ENCODE measurements around the gene GCK.
"Not testable (repeated sequence)": the region's sequence is repeated elsewhere in the genome, so short reads cannot be mapped to it uniquely, and the experiment has no call there.

The GCK gene

DNA sequence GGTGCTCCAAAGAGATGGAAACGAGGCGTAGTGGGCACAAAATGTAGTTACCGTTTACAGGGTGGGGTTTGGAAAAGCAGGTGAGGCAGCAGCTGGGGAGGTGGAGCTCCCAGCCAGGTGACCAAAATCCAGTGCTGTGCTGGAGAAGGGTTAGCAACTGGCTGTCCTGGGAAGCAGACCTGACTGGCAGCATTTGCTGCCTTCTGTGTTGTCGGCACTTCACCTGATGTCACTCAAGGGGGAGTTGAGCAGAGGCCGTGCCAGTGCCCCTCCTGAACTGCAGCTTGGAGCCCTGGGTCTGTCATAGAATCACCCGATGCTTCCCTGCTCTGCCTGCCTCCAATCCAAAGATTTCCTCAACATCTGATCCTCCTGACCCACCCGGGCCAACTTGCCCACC is 12.8 kb downstream of the GCK start:
- DNase-seq, result no peak

DNA sequence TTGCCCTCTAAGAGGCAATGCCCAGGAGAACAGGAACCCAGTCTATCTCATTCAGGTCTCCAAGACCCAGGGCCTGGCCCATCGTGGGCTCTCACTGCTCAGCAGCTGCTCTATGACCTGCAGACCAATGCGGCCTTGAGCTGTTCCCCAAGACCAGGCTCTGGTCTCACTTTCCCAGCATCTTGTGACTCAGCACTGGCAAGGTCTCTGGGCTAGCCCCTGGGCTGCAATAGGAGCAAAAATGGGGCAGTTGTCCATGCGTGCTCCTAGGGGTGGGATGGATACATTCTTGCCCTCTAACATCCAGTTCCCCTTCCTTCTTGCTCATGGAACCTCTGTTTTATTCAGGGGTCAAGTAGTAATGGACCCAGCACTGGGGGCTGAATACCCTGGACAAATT is 13.5 kb downstream of the GCK start:
- no peak for DNase-seq

DNA sequence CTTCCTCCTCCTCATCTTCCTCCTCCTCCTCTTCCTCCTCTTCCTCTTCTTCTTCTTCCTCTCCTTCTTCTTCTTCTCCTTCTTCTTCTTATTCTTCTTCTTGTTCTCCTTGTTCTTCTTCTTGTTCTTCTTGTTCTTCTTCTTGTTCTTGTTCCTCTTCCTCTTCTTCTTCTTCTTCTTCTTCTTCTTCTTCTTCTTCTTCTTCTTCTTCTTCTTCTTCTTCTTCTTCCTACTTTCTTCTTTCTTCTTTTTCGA is 14.6 kb downstream of the GCK start:
- not testable (repeated sequence) for DNase-seq

DNA sequence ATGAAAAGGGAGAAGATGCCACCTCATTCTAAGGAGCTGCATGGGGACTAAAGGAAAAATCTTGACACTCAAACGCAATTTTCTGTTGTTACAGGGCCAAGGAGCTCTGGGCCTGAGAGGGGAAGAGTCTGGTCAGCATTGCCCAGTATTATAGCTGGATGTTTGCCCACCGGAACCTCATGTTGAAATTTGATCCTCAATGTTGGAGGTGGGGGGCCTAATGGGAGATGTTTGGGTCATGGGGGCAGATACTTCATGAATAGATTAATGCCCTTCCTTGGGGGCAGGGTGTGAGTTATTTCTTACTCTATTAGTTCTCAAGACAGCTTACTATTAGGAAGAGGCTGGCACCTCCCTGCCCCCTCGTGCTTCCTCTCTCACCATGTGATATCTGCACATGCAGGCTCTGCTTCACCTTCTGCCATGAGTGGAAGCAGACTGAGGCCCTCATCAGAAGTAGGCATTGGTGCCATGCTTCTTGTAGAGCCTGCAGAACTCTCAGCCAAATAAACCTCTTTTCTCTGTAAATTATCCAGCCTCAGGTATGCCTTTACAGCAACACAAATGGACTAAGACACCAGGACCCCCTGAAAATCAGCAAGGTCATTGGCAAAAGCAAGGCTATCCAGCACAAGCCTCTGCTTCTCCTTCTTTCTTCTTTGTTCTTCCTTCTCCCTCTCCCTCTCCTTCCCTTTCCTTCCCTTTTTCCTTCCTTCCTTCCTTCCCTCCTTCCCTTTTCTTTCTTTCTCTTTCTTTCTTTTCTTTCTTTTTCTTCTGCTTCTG is 15.1 kb downstream of the GCK start:
- DNase-seq, result no peak

DNA sequence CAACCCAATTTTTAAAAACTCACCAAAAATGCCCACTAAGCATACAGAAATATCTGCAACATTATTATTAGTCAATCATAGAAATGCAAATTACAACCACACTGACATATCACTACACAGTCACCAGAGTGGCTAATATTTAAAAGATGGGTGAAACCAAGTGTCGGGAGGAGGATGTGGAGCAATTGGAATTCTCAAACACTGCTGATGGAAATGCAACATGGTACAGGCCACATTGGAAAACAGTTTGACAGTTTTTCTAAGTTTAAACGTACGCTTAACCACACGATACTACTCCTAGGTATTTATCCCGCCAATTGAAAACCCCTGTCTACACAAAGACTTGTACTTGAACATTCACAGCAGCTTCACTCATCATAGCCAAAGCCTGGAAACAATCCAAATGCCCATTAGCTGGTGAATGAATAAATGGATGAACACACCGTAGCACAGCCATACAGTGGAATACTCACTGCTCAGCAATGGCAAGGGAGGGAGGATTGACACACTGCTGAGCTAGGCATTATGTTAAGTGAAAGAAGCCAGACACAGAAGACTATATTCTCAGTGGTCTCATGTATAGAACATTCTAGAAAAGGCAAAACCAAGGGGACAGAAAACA is 16.3 kb downstream of the GCK start:
- DNase-seq, result no peak

DNA sequence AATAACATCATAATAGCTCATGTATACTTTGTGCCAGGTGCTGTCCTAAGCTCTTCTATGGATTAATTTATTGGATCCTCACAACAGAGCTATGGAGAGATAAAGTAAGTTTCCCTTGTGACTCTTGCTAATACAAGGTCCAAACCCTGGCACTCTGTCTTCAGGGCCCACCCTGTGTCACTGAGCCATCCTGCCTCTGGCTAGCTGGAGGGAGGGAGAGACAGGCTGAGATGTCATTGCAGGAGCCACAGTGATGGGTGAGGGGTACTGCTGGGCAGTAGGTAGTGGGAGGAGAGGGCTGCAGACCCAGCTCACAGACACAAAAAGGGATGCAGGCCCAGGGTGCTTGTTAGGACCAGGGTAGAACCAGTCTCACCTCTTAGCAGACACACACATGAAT is 16.9 kb downstream of the GCK start:
- DNase-seq, result no peak

DNA sequence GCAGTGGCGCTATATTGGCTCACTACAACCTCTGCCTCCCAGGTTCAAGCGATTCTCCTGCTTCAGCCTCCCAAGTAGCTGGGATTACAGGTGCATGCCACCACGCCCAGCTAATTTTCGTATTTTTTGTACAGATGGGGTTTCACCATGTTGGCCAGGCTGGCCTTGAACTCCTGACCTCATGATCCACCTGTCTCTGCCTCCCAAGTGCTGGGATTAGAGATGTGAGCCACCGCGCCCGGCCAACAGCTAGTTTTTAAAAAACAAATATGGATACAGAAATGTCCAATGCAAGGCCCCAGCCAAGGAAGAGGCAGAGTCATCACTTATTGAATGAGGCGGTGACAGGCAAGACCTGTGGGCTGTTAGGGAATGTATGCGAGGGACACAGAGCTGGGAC is 17.3 kb downstream of the GCK start:
- DNase-seq, result not testable (repeated sequence)

DNA sequence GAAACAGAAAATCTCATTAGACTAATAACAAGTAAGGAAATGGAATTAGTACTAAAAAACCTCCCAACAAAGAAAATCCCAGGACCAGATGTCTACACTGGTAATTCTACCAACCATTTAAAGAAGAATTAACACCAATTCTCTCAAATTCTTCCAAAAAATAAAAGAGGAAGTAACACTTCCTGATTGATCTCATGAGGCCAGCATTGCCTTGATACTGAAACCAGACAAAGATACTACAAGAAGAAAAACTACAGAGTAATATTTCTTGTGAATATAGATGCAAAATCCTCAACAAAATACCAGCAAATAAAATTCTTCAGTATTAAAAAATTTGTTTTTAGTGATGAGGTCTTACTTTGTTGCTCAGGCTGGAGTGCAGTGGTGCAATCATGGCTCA is 21.3 kb downstream of the GCK start:
- no peak for DNase-seq

DNA sequence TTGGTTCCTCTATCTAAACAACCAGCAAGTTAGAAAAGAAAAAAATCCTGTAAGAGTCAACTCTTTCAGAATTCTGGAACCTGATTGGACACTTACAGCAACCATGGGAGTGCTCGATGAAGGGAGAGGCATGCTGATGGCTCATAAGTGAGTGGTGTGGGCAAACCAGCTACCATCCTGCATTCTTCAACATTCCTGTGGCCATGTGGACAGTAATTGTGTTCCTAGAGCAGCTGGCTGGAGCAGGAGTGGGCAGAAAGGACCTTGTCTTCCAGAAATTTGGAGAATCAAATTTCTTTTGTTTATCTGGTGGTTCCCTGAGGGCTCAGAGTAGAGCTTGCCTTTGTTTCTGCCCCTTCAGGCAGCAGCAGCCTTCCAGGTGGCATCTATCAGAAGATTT is 25.6 kb downstream of the GCK start:
- no peak for DNase-seq

DNA sequence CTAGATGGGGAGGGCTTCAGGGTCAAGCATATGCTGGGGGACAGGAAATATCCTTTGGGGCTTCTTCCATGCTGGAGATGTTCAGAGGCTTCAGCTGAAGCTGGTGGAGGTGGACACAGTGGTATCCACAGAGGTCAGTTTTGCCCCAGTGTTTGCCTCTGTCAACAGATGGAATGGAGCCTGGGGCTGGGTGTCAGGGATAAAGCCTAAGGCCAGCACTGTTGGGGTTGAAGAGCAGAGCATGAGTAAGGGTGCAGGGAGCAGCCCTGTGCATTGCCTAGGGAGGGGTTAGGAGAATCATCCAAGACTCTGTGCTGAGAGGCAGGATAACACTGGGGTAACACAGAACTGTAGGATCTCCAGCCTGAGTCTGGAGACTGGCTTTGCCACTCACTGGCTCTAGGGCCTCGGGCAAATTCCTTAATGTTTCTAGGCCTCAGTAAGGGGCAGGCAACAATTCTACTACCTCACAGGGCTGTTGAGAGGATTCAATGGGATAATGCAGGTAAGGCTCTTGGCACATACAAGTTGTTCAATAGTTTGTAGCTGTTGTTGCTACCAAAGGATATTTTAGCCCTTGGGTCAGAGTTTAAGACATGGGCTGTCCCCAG is 26.3 kb downstream of the GCK start:
- DNase-seq, result no peak

DNA sequence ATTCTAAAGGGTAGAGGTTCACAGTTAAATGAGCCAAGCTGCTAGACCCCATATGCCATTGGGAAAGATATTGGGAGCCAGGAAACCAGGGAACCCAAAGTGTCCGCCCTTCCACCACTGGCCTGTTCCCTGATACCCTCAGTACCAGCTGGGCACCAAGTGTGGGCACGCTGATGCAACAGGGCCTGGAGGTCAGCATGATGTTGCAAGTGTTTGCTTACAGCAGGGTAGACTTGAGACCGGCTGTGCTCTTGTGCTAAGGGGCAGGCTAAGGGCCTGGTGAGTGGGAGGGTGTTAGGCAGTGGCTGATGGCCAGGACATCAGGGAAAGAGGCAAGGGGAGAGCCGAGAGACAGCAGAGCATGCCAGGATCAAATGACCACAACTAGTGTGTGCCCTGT is 27.1 kb downstream of the GCK start:
- DNase-seq, result no peak

DNA sequence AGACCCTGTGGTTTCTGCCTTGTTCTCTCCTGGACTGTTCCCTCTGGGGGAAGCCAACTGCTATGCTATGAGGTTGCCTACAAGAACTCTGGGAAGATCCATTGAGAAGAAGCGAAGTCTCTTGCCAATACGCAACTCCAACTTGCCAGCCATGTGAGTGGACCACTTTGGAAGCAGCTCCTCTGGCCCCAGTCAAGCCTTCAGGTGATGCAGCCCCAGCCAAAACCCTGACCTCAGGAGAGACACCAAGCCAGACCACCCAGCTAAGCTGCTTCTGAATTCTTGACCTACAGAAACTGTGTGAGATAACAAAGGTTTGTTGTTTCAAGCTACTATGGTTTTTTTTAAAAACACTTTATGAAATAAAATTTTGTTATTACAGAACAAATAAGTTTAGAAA is 27.9 kb downstream of the GCK start:
- no peak for DNase-seq

DNA sequence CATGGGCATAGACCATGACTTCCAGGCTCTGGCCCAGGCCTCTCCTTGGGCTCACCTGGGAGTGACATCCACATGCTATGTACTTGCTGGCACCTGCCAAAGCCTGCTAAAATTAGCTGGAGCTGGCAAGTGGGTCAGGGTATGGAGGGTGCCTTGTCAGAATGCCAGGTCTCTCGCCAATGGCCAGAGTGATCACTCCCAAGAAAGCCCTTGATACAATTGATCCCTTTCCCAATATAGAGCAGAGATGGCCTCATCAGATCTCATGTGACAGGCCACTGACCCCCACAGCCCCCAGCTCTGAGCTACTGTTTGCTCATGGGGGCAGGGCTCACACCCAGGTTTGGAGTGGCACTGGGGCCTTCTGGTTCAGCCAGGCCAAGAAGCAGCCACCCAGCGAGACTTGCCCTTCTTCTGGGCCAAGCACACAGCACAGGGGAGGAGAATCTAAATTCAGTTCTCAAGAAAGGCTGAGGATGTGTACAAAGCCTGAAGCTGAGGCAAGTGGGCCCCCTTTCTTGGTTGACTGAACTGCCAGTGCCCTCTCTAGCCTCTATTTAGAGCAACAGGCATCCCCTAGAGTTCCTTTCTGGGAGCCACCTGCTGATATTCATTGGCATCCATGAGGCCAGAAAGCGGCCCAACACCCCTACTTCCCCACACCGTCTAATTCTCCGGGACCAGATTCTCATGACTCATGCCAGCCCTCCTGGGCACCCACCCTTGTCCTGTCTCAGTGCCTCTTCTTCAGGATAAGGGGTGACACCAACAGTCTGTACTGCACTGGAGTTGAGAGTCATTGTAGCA is 29.2 kb downstream of the GCK start:
- DNase-seq, result no peak

DNA sequence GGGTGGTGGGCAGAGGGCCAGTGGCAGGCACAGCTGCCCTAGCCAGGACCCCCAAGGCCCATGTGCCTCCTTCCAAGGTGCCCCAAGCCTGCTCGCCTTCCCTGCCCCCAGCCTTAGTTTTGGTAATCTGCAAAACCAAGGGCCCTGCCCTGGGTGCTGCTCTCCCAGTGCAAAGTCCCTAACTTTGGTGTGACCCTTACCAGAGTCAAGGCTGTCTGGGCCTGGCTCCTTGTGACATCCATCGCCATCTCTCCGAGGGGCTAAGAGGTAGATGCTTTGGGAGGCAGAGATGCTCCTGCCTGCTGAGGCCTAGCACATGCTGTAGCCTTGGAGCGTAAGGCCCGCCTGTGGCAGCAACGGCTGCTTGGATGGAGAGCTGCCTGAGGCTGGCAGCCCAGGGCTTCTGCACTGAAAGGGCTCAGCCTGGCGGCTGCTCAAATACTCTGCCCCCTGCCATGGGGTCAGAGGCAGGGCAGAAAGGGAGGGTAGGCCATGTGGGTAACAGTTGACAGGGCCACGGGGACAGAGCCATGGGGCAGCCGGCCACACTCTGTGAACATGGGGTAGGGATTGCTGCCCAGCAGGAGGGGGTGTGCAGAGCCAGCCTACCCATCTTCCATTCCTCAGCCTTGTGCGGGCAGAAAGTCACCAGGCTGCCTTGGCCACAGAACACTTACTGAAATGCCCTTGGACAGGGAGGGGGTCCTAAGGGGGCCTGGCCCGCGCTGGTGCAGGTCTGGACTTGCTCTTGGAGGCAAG is 30.2 kb downstream of the GCK start:
- no peak for DNase-seq

DNA sequence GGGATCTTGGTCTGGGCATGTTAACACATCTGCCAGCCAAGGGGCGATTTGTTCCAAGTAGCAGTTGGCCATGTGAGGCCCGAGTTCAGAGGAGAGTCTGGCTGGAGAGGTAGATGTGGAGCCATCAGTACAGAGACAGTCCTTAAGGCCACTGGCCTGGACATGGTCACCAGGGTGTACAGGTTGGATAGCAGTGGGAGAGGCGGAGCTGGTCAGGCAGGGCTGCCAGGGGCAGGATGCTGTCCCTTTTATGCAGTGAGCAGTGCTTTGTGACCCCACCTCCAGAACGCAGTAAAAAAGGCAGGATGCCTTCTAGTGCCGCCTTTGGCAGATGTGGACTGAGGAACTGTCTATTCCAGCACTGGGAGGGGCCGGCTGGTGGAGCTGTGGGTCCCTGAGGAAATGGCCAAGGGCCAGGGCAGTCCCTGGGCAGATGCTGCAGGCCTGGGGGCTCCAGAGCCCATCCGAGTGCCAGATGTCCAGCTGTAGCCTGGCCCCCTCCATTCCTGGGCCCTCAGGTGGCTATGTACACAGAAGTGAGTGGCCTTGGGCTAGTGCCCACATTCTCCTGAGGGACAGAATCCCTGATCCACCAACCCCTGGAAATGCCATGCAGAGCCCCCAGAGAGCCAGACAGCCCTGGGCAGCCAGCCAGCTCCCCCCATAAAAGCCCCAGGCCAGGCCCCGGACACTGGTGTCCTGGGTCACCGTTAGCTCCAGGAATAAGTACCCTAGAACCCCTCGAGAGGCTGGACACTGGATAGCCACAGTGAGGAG is 31.0 kb downstream of the GCK start:
- DNase-seq, result no peak

DNA sequence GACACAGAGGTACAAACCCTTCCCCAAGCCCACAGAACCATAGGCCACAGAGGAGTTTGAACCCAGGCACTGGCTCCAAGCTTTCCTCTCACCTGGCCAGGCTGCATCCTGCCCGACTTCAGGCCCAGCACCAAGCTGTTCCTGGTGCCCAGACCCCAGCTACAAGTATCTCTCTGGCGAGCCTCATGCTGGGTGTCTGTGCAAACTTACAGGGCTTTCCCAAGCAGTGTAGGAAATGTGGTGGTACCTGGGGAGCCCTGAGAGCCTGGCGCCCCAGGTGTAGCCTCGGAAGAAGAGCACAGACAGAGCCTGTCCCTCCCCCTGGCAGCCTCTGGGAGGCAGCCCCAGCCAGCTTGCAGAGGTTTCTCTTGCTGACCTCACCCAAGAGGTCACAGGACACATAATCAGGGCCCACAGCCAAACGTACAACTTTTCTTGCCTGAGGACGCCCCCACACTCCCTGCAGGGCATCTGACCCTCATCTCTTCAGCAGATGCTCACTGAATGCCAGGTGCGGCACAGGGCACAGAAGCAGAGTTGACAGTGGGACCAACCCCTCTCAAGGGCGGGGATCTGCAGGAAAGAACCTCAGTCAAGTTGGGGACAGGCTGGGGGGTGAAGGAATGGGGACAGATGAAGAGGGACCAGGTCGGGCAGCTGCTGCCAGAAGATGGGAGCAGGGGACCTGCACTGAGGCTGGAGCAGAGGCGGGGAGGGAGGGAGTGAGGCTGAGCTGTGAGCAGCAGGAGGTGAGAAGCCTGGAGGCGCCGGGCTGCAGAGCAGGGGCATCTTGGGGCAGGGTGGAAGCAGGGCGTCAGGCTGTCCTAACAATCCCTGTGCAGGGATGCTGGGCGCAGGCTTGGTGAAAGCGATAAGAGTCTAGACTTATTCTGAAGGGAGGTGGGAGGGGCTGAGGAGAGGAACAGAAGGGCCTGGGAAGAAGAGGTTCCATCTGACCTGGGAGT is 31.8 kb downstream of the GCK start:
- DNase-seq, result no peak

DNA sequence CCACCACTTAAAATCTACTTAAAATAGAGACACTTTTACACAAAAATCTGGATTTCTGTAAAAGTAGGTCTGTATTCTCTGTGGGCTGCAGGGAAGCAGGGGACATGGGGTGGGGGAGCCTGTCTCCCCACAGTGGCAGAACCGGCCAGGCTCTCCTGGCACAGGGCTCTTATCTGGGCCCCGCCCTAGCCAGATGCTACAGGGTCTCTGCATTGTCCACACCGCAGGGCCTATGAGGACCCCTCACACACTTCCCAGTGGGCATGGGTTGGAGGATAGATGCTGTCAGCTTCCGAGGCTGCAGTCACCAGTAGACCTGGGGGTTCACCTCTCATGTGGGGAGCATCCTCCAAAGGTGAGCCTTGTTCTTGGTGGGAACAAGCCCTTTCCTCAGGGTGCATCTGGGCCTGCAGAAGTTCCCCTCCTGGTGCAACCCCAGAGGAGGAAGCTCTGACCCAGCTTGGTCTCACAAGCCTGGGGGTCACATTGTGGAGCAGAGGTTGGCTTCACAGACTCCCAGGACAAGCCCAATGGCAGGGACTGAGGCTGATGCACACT is 32.7 kb downstream of the GCK start:
- DNase-seq, result no peak

DNA sequence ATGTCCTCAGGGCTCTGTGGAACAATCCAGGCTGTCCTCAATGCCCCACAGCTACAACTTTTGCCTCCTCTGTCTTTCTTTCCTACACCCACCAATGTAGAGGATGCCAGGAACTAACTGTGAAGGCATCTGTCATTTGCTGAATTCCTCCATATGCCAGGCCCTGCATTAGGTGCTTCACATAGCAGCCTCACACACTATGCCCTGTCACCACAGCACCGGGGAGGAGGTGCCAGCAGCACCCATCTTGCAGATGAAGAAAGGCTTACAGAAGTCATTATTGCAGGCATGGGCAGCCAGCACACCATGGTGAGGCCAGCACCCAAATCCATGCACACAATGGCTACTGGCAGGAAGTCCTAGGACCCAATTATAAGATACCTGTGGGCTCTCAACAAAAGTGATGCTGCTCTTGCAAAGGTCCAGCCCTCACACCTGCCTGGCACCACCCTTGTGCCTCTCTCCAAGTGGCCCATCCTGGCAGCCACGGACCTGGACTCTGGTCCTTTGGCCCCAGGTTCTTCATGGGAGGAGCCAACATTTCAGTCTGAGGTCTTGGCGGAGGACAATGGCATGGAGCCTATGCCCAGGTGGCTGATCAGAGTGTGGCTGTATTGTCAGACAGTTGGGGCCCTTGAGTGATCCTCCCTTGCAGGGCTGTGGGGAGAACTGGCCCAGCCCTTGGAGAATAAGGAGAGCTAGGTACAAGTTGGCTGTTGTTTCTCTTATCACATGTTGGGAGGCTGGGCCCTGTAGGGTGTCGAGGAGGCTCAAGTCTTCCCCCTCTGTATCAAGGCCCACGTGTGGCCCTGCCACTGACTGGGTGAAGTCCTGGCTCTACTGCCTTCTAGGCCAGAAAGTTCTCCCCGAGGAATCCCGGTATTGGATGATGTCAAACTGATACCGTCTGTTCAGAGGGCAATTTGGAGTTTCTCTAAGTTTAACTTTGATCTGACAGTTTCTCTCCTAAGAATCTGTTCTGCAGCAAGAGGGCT is 33.8 kb downstream of the GCK start:
- DNase-seq, result no peak

DNA sequence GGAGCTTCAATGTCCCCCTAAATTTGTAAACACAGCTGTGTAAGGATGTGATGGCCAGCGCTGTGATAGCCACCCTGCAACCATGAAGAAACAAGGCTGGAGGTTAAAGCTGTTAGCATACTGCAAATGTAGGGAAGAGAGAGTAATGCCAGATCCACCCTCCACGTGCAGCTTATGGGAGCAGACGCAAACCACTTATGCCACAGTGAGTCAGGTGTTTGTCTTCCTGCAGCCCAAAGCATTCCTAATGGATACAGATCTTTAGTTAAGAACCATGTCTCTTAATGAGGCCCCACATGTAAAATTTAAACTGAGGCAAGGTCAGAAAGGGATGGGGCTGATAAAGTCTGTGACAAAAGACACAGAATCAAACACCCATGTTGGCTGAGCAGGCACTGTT is 34.5 kb downstream of the GCK start:
- no peak for DNase-seq

DNA sequence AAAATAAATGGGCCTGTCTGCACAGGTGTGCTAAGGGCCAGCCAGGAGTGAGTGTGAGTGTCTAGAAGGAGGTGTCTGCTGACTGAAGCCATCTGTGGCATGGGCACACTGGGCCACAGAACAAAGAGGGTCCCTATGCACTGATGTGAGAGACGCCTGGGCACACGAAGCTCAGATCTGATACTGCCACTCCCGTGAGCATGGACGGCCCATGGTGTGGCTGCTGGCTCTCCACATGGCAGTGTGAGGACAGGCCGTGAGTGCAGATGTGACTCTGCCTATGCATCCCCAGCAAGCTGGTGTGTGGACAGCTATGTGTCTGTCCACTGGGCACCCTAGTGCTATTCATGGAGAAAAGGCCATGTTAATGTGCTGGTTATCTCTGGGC is 35.3 kb downstream of the GCK start:
- no peak for DNase-seq
